ENCODE measurements around the gene ELMOD2. TPM values are rescaled to one million over a fixed set of nuclear protein-coding genes. Genes with fewer than 3 reads are reported as not detected.

The ELMOD2 gene
- total RNA-seq, 1 experiment from 2014 or later = 27.4 TPM

DNA sequence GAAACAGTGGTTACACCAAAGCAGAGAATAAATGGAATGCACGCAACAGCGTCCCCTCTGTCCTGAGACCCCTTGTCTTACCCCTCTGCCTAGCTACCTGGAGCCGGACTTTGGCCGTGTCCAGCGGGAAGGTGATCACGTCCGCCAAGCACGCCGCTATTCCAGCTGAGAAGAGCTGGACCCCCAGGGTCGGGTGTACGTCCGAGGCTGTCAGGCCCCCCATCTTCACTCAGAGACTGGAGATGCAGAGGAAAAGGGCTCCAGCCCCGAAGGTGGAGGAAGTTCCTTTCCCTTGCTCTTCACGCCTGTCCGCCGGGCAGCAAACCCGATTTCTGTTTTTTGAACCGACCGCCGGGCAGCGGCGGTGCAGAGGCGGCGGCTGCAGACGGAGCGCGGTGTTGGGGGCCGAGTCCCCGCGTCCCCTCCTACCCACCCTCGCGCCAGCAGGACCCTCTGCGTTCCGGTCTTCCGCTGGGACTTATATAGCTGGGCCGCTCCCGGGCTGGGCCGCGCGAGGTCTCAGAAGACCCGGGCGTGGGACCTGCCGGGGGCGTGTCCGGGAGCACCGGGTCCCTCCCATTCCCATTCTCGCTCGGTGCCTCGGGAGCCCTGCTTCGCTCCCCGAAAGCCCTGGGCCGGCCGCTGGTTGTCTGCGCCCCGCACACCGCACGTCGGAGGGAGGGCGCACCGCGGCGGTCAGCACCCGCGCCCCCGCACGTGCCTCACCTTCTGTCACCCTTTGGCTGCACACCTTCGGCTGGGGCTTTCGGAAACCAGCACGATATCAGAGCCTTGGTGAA lies 44.7 kb downstream of the ELMOD2 start, which contains the start of gene UCP1:
Gene UCP1, minus strand, starts transcription at position 455 of the 800 bp plus-strand sequence. Its CDS starts 232 bp downstream, at position 223.
- ATAC-seq (peak; percentile 86), DNase-seq (ENCODE audit: low spot score) (peak; percentile 73)
- CTCF ChIA-PET = interaction anchor here (0.6 to 2.6 kb wide), 8 partner anchors 11 to 282 kb away, joined by 3 to 12 read pairs (median 4); partner anchors contain the start of gene ELMOD2

DNA sequence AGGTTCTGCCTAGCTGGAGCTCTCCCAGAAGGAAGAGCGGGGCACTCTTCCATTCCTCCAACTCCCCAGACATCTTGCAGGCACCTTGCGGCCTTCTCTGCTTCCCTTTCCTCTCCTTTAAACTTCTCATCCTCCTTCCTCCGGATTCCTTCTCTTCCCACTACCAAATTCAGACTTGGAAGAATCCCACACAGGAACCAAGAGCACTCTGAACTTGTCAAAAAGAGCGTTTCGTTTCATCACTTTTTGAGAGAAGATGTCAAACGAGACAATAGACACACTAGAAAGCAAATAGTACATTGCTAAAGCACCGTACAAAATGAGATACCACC lies 45.3 kb downstream of the ELMOD2 start:
- Mint-ChIP-seq H3K9me3 (peaks cover 17% of the 10 kb centered on the region), H3K4me1 (peaks cover 16% of the 10 kb centered on the region), H3K4me3 (peak overlapping the region; percentile 73), H3K27ac (no peak overlapping the region), H3K27me3 (ENCODE audit: low read depth) (no peaks in the 10 kb centered on the region), H3K36me3 (no peaks in the 10 kb centered on the region)
- ChIA-PET POLR2A (interaction anchor here (1.0 to 1.7 kb wide), 2 partner anchors 196 to 225 kb away, joined by 3 to 4 read pairs; partner anchors contain the start of gene SCOC), CTCF (interaction anchor here (1.4 to 2.6 kb wide), 3 partner anchors 45 to 209 kb away, joined by 3 to 12 read pairs (median 6); partner anchors contain the start of gene ELMOD2)
- DNase-seq (ENCODE audit: low spot score) (no peak), ATAC-seq (peak; percentile 7)
- no peak for TF ChIP-seq ATF1 (CRISPR knock-in tag; IDR thresholded peaks at IDR 0.05)
- no peak for TF ChIP-seq NFATC4 (CRISPR knock-in tag; IDR thresholded peaks at IDR 0.05)
- TF ChIP-seq, protein P1, sequence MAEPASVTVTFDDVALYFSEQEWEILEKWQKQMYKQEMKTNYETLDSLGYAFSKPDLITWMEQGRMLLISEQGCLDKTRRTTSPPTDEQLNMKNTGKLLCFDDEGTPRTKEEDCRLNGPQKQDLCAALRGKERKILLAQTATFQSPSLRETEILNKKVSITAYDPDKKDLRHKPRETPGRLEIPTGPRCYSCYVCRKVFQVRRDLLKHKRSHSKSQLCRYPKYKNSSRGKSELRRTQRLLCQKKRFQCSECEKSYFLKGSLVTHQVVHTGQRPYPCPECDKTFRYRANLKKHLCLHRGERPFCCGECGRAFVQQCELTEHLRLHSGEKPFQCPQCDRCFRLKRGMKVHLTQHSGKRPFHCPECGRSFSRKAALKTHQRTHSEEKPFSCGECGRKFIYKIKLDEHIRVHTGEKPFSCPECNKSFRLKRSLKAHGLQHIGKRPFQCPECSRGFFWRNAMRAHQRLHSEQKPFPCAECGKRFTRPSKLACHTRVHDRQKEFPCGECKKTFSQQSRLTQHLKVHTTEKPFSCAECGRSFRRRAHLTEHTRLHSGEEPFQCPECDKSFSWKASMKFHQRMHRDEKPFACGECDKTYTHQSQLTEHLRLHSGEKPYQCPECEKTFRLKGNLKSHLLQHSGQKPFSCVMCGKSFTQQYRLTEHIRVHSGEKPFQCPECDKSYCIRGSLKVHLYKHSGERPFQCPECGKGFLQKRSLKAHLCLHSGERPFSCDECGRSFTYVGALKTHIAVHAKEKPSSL (CRISPR knock-in tag; conservative IDR thresholded peaks at IDR 0.05) = no peak
- TF ChIP-seq ZNF232 (CRISPR knock-in tag; IDR thresholded peaks at IDR 0.05) = no peak
- TF ChIP-seq TCF7 (CRISPR knock-in tag; IDR thresholded peaks at IDR 0.05; ENCODE audit: low read depth) = no peak
- TF ChIP-seq, protein P2, sequence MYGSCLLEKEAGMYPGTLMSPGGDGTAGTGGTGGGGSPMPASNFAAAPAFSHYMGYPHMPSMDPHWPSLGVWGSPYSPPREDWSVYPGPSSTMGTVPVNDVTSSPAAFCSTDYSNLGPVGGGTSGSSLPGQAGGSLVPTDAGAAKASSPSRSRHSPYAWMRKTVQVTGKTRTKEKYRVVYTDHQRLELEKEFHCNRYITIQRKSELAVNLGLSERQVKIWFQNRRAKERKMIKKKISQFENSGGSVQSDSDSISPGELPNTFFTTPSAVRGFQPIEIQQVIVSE (CRISPR knock-in tag; IDR thresholded peaks at IDR 0.05; ENCODE audit: borderline replicate concordance) = no peak
- TF ChIP-seq, protein P3, sequence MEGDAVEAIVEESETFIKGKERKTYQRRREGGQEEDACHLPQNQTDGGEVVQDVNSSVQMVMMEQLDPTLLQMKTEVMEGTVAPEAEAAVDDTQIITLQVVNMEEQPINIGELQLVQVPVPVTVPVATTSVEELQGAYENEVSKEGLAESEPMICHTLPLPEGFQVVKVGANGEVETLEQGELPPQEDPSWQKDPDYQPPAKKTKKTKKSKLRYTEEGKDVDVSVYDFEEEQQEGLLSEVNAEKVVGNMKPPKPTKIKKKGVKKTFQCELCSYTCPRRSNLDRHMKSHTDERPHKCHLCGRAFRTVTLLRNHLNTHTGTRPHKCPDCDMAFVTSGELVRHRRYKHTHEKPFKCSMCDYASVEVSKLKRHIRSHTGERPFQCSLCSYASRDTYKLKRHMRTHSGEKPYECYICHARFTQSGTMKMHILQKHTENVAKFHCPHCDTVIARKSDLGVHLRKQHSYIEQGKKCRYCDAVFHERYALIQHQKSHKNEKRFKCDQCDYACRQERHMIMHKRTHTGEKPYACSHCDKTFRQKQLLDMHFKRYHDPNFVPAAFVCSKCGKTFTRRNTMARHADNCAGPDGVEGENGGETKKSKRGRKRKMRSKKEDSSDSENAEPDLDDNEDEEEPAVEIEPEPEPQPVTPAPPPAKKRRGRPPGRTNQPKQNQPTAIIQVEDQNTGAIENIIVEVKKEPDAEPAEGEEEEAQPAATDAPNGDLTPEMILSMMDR (IDR thresholded peaks at IDR 0.05) = no peak
- TF ChIP-seq, protein P4, sequence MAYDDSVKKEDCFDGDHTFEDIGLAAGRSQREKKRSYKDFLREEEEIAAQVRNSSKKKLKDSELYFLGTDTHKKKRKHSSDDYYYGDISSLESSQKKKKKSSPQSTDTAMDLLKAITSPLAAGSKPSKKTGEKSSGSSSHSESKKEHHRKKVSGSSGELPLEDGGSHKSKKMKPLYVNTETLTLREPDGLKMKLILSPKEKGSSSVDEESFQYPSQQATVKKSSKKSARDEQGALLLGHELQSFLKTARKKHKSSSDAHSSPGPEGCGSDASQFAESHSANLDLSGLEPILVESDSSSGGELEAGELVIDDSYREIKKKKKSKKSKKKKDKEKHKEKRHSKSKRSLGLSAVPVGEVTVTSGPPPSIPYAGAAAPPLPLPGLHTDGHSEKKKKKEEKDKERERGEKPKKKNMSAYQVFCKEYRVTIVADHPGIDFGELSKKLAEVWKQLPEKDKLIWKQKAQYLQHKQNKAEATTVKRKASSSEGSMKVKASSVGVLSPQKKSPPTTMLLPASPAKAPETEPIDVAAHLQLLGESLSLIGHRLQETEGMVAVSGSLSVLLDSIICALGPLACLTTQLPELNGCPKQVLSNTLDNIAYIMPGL (CRISPR knock-in tag; IDR thresholded peaks at IDR 0.05) = 0 out of 2 replicates have a peak, but pooled peaks have one; percentile 3
- no peak for TF ChIP-seq TEAD4 (CRISPR knock-in tag; IDR thresholded peaks at IDR 0.05)

More for the DNA sequence above, 44.7 kb downstream of the ELMOD2 start, which contains the start of gene UCP1:
- no peaks in the 10 kb centered on the region for H3K36me3 Mint-ChIP-seq
- TF ChIP-seq, protein P5, sequence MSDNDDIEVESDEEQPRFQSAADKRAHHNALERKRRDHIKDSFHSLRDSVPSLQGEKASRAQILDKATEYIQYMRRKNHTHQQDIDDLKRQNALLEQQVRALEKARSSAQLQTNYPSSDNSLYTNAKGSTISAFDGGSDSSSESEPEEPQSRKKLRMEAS (CRISPR knock-in tag; IDR thresholded peaks at IDR 0.05) = peak; percentile 86; the same call in 1 of the 2 replicates
- TF ChIP-seq ELF4 (CRISPR knock-in tag; IDR thresholded peaks at IDR 0.05; ENCODE audit: low read depth) (no peak), PRRX2 (CRISPR knock-in tag; IDR thresholded peaks at IDR 0.05) (no peak), ZNF396 (CRISPR knock-in tag; IDR thresholded peaks at IDR 0.05; ENCODE audit: borderline replicate concordance) (no peak), ZBTB21 (CRISPR knock-in tag; IDR thresholded peaks at IDR 0.05; ENCODE audit: borderline replicate concordance) (peak; percentile 69; the same call in 1 of the 2 replicates), TEAD4 (CRISPR knock-in tag; IDR thresholded peaks at IDR 0.05) (0 out of 2 replicates have a peak, but pooled peaks have one; percentile 21), CREM (CRISPR knock-in tag; IDR thresholded peaks at IDR 0.05) (no peak)
- TF ChIP-seq, protein P6, sequence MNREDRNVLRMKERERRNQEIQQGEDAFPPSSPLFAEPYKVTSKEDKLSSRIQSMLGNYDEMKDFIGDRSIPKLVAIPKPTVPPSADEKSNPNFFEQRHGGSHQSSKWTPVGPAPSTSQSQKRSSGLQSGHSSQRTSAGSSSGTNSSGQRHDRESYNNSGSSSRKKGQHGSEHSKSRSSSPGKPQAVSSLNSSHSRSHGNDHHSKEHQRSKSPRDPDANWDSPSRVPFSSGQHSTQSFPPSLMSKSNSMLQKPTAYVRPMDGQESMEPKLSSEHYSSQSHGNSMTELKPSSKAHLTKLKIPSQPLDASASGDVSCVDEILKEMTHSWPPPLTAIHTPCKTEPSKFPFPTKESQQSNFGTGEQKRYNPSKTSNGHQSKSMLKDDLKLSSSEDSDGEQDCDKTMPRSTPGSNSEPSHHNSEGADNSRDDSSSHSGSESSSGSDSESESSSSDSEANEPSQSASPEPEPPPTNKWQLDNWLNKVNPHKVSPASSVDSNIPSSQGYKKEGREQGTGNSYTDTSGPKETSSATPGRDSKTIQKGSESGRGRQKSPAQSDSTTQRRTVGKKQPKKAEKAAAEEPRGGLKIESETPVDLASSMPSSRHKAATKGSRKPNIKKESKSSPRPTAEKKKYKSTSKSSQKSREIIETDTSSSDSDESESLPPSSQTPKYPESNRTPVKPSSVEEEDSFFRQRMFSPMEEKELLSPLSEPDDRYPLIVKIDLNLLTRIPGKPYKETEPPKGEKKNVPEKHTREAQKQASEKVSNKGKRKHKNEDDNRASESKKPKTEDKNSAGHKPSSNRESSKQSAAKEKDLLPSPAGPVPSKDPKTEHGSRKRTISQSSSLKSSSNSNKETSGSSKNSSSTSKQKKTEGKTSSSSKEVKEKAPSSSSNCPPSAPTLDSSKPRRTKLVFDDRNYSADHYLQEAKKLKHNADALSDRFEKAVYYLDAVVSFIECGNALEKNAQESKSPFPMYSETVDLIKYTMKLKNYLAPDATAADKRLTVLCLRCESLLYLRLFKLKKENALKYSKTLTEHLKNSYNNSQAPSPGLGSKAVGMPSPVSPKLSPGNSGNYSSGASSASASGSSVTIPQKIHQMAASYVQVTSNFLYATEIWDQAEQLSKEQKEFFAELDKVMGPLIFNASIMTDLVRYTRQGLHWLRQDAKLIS (CRISPR knock-in tag; IDR thresholded peaks at IDR 0.05; ENCODE audit: borderline replicate concordance) = no peak
- TF ChIP-seq, protein P7, sequence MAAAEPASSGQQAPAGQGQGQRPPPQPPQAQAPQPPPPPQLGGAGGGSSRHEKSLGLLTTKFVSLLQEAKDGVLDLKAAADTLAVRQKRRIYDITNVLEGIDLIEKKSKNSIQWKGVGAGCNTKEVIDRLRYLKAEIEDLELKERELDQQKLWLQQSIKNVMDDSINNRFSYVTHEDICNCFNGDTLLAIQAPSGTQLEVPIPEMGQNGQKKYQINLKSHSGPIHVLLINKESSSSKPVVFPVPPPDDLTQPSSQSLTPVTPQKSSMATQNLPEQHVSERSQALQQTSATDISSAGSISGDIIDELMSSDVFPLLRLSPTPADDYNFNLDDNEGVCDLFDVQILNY (CRISPR knock-in tag; IDR thresholded peaks at IDR 0.05) = no peak
- TF ChIP-seq, protein P4 (CRISPR knock-in tag; IDR thresholded peaks at IDR 0.05) = 0 out of 2 replicates have a peak, but pooled peaks have one; percentile 28
- no peaks in the 10 kb centered on the region for H3K27me3 Mint-ChIP-seq (ENCODE audit: low read depth)
- peaks cover 17% of the 10 kb centered on the region for H3K9me3 Mint-ChIP-seq
- peaks cover 16% of the 10 kb centered on the region for H3K4me1 Mint-ChIP-seq
- no peak within 1 kb of the TSS for H3K27ac Mint-ChIP-seq
- POLR2A ChIA-PET = interaction anchor here (1.0 to 1.7 kb wide), 2 partner anchors 196 to 224 kb away, joined by 3 to 4 read pairs; partner anchors contain the start of gene SCOC
- peak within 1 kb of the TSS; percentile 73 for H3K4me3 Mint-ChIP-seq
